IMR-90 (cell line): Measurements from ENCODE around the gene CSRNP3. TPM values are rescaled to one million over a fixed set of nuclear protein-coding genes. Genes with fewer than 3 reads are reported as not detected.

Experiments used
- ATAC-seq: fragments of 200-7000 bp; cut with Tn5 transposase; 2 replicates; pipeline ENCODE4 v1.9.1; 2020; ENCODE audit warnings: low read depth, mild to moderate bottlenecking, moderate library complexity
- BruUV-seq: library from RNA; stranded (reverse); fragments of 400-500 nt; replicated peaks from 2 replicates; lab custom pipeline; 2021; lab: Mats Ljungman, UMichigan
- CTCF ChIA-PET: fragments of 300-600 bp; formaldehyde crosslinking; extraction: SDS; loops from one replicate; lab custom pipeline; 2021; ENCODE audit warnings: antibody characterized with exemption; lab: Yijun Ruan, JAX
- POLR2A ChIA-PET: fragments of 300-600 bp; sonication (Branson Sonifier 250); formaldehyde crosslinking; loops from one replicate; lab custom pipeline; 2022; ENCODE audit warnings: antibody characterized with exemption; ENCODE audit not compliant: unreplicated experiment; lab: Charles Lee
- DNase-seq: peaks from one replicate; pipeline ENCODE4 v3.0.0; 2013
- H2AFZ ChIP-seq: replicated peaks from 2 replicates; pipeline ENCODE3; 2013; ENCODE audit warnings: low read length, mild to moderate bottlenecking; ENCODE audit not compliant: poor library complexity
- H2AK5ac ChIP-seq: 2 replicates; pipeline ENCODE4 v1.6.1; 2013; ENCODE audit warnings: low read depth, low read length, inconsistent platforms
- H2AK9ac ChIP-seq: replicated peaks from 2 replicates; pipeline ENCODE3; 2013; ENCODE audit warnings: mild to moderate bottlenecking, low read depth, low read length, moderate library complexity; ENCODE audit not compliant: poor library complexity
- H2BK120ac ChIP-seq: 2 replicates; pipeline ENCODE4 v1.6.1; 2013; ENCODE audit warnings: low read depth, low read length, inconsistent platforms
- H2BK15ac ChIP-seq: 3 replicates; pipeline ENCODE4 v1.6.1; 2013; ENCODE audit warnings: low read depth, low read length, inconsistent platforms
- H2BK20ac ChIP-seq: 2 replicates; pipeline ENCODE4 v1.6.1; 2013; ENCODE audit warnings: low read depth, mild to moderate bottlenecking, inconsistent platforms, low read length, moderate library complexity
- H2BK5ac ChIP-seq: 2 replicates; pipeline ENCODE4 v1.6.1; 2013; ENCODE audit warnings: mild to moderate bottlenecking, low read depth, low read length, inconsistent platforms; ENCODE audit not compliant: poor library complexity, severe bottlenecking
- H3K14ac ChIP-seq: replicated peaks from 2 replicates; pipeline ENCODE4 v1.6.1; 2013; ENCODE audit warnings: low read depth, low read length, inconsistent platforms
- H3K18ac ChIP-seq: 2 replicates; pipeline ENCODE4 v1.6.1; 2013; ENCODE audit warnings: low read depth, low read length, control low read depth
- H3K23ac ChIP-seq: 2 replicates; pipeline ENCODE4 v1.6.1; 2013; ENCODE audit warnings: low read depth, low read length, inconsistent platforms
- H3K27ac ChIP-seq: 2 replicates; pipeline ENCODE4 v1.5.1; 2013; ENCODE audit warnings: mild to moderate bottlenecking, control low read depth, low read length; ENCODE audit not compliant: insufficient read depth
- H3K27me3 ChIP-seq: 2 replicates; pipeline ENCODE4 v1.6.1; 2013; ENCODE audit warnings: low read length; ENCODE audit not compliant: control insufficient read depth, insufficient read depth
- H3K36me3 ChIP-seq: 2 replicates; pipeline ENCODE4 v1.6.1; 2013; ENCODE audit warnings: low read length, mixed read lengths; ENCODE audit not compliant: control insufficient read depth, insufficient read depth
- H3K4ac ChIP-seq: 2 replicates; pipeline ENCODE4 v1.6.1; 2013; ENCODE audit warnings: low read depth, low read length, inconsistent platforms
- H3K4me1 ChIP-seq: 2 replicates; pipeline ENCODE4 v1.6.1; 2013; ENCODE audit warnings: low read length, mixed read lengths; ENCODE audit not compliant: control insufficient read depth, insufficient read depth
- H3K4me2 ChIP-seq: 2 replicates; pipeline ENCODE4 v1.6.1; 2013; ENCODE audit warnings: low read depth, mild to moderate bottlenecking, control low read depth, low read length, moderate library complexity
- H3K4me3 ChIP-seq: 2 replicates; pipeline ENCODE4 v1.5.1; 2013; ENCODE audit warnings: low read depth, mild to moderate bottlenecking, control low read depth, low read length, moderate library complexity; ENCODE audit not compliant: insufficient read depth
- H3K56ac ChIP-seq: 2 replicates; pipeline ENCODE4 v1.6.1; 2013; ENCODE audit warnings: low read length, inconsistent platforms; ENCODE audit not compliant: insufficient read depth; ENCODE audit errors: extremely low read depth
- H3K79me1 ChIP-seq, 2 experiments: 2 replicates each; pipeline ENCODE4 v1.6.1; 2013; ENCODE audit warnings: low read length in 2 of 2, inconsistent platforms in 1 of 2, low read depth in 1 of 2
- H3K9ac ChIP-seq: 2 replicates; pipeline ENCODE4 v1.6.1; 2013; ENCODE audit warnings: low read depth, low read length, control low read depth
- H3K9me1 ChIP-seq: 2 replicates; pipeline ENCODE4 v1.6.1; 2013; ENCODE audit warnings: low read length, inconsistent platforms; ENCODE audit not compliant: insufficient read depth
- H3K9me3 ChIP-seq: 2 replicates; pipeline ENCODE4 v1.6.1; 2013; ENCODE audit warnings: low read length; ENCODE audit not compliant: control insufficient read depth, insufficient read depth
- H4K20me1 ChIP-seq: 2 replicates; pipeline ENCODE4 v1.6.1; 2013; ENCODE audit warnings: low read length, inconsistent platforms; ENCODE audit not compliant: insufficient read depth
- H4K5ac ChIP-seq: 2 replicates; pipeline ENCODE4 v1.6.1; 2013; ENCODE audit warnings: mild to moderate bottlenecking, low read depth, low read length, control low read depth
- H4K8ac ChIP-seq, 2 experiments: 2 replicates each; pipeline ENCODE4 v1.6.1; 2013; ENCODE audit warnings: low read depth in 2 of 2, low read length in 2 of 2, control low read depth in 1 of 2, inconsistent platforms in 1 of 2
- H4K91ac ChIP-seq: 2 replicates; pipeline ENCODE4 v1.6.1; 2013; ENCODE audit warnings: low read depth, low read length, inconsistent platforms; ENCODE audit not compliant: insufficient read depth
- BHLHE40 ChIP-seq: fragments of 150-350 bp; IDR thresholded peaks from 2 replicates; pipeline ENCODE4 v1.6.1; 2016; ENCODE audit warnings: mild to moderate bottlenecking, low read depth, low read length
- CEBPB ChIP-seq: IDR thresholded peaks from 2 replicates; pipeline ENCODE4 v1.6.1; 2012; ENCODE audit warnings: low read depth, low read length, improper control_type of control experiment
- CHD1 ChIP-seq: IDR thresholded peaks from 2 replicates; pipeline ENCODE4 v1.6.1; 2012; ENCODE audit warnings: low read depth, low read length, improper control_type of control experiment
- CTCF ChIP-seq: conservative IDR thresholded peaks from 2 replicates; pipeline ENCODE4 v1.5.1; 2012; ENCODE audit warnings: mild to moderate bottlenecking, low read depth, low read length, improper control_type of control experiment
- ELK1 ChIP-seq: fragments of 150-350 bp; IDR thresholded peaks from 2 replicates; pipeline ENCODE4 v1.6.1; 2016; ENCODE audit warnings: low read depth, mild to moderate bottlenecking, low read length, moderate library complexity, borderline replicate concordance
- FOS ChIP-seq: fragments of 150-350 bp; IDR thresholded peaks from 2 replicates; pipeline ENCODE4 v1.6.1; 2016; ENCODE audit warnings: low read depth, low read length
- MAZ ChIP-seq: IDR thresholded peaks from 2 replicates; pipeline ENCODE4 v1.6.1; 2012; ENCODE audit warnings: low read depth, mild to moderate bottlenecking, low read length, improper control_type of control experiment, moderate library complexity, borderline replicate concordance
- MXI1 ChIP-seq: IDR thresholded peaks from 2 replicates; pipeline ENCODE4 v1.6.1; 2012; ENCODE audit warnings: low read depth, mild to moderate bottlenecking, low read length, moderate library complexity, borderline replicate concordance
- NFE2L2 ChIP-seq: fragments of 150-350 bp; IDR thresholded peaks from 2 replicates; pipeline ENCODE4 v1.6.1; 2016; ENCODE audit warnings: low read depth, mild to moderate bottlenecking, low read length
- RFX5 ChIP-seq: IDR thresholded peaks from 2 replicates; pipeline ENCODE4 v1.8.0; 2012; ENCODE audit warnings: low read depth, mild to moderate bottlenecking, low read length, moderate library complexity
- SMC3 ChIP-seq: fragments of 150-350 bp; IDR thresholded peaks from 2 replicates; pipeline ENCODE4 v1.6.1; 2016; ENCODE audit warnings: low read depth, mild to moderate bottlenecking, antibody characterized with exemption, low read length, moderate library complexity
- USF2 ChIP-seq: fragments of 150-350 bp; IDR thresholded peaks from 2 replicates; pipeline ENCODE4 v1.6.1; 2017; ENCODE audit warnings: mild to moderate bottlenecking, antibody characterized with exemption, low read length, low read depth
- dilution Hi-C: fragments of 300-500 bp; cut with HindIII; formaldehyde crosslinking; loops from one replicate; pipeline ENCODE4 v1.14.3; 2018; ENCODE audit warnings: low sequenced_read_pairs; ENCODE audit not compliant: unreplicated experiment
- in situ Hi-C: fragments of 300-500 bp; cut with MboI; formaldehyde crosslinking; loops from 3 replicates; pipeline ENCODE4 v1.14.3; 2019; ENCODE audit warnings: low sequenced_read_pairs, inconsistent platforms, mixed read lengths
- intact Hi-C: fragments of 100-400 bp; cut with micrococcal nuclease; formaldehyde crosslinking; loops from 2 replicates; pipeline ENCODE4 v1.10.0; 2022
- polyA plus RNA-seq, 3 experiments: library from polyadenylated mRNA; depleted of rRNA; stranded (reverse); fragments of >200 nt; gene quantifications; 2 replicates each; pipeline ENCODE4 v1.2.3, GENCODE V29; 2012; ENCODE audit warnings: low replicate concordance in 1 of 3
- total RNA-seq: library from RNA; depleted of rRNA; stranded (reverse); fragments of >200 nt; gene quantifications from 2 replicates; pipeline ENCODE4 v1.2.3, GENCODE V29; 2012

CSRNP3 gene
- total and polyA plus RNA-seq, 2 of the 4 experiments (the other 2 are of a cell fraction), result 0.21 to 0.72 TPM

- ChIA-PET POLR2A (interaction anchor here (1.0 kb wide), 1 partner anchor 20 kb away, joined by 4 read pairs; no protein-coding TSS in a partner anchor), CTCF (no interaction called here)
- no peak overlapping the region for H4K5ac ChIP-seq
Measured at GRCh38 chr2:165720511-165720910, 251.0 kb downstream of the CSRNP3 start.

More at GRCh38 chr2:165720511-165720910, 251.0 kb downstream of the CSRNP3 start:
- Histone ChIP-seq H4K20me1 (no peaks in the 10 kb centered on the region), H4K91ac (no peak overlapping the region), H3K4ac (no peak overlapping the region), H3K27ac (no peak overlapping the region), H3K14ac (0 out of 2 replicates have a peak overlapping the region, but pooled peaks have one; percentile 10), H2AFZ (no peak overlapping the region), H2AK5ac (no peak overlapping the region), H3K4me3 (no peak overlapping the region), H2BK5ac (peak overlapping the region; percentile 31), H3K4me1 (peaks cover 3% of the 10 kb centered on the region; the same call in 1 of the 2 replicates), H3K79me1 (no peaks in the 10 kb centered on the region), H2BK20ac (no peak overlapping the region), H2AK9ac (no peak overlapping the region), H3K4me2 (peak overlapping the region; percentile 2; the same call in 1 of the 2 replicates), H2BK120ac (peak overlapping the region; percentile 21; the same call in 1 of the 2 replicates), H3K27me3 (no peaks in the 10 kb centered on the region), H3K9me3 (no peaks in the 10 kb centered on the region), H3K18ac (no peak overlapping the region), H4K8ac (no peak overlapping the region), H3K9me1 (peaks cover 5% of the 10 kb centered on the region; the same call in 1 of the 2 replicates), H3K23ac (no peak overlapping the region), H2BK15ac (no peak overlapping the region), H3K9ac (no peak overlapping the region), H3K56ac (no peak overlapping the region), H3K36me3 (no peaks in the 10 kb centered on the region)
- in situ Hi-C loops, result no loop called here
- dilution Hi-C loops, result no loop called here
- ATAC-seq, result peak; percentile 63
- no TSS peak for BruUV-seq
- DNase-seq, result peak; percentile 75
- intact Hi-C loops, result no loop called here
- no peak for TF ChIP-seq CTCF
- TF ChIP-seq SMC3, result no peak
- TF ChIP-seq ELK1, result no peak
- no peak for TF ChIP-seq CEBPB
- no peak for TF ChIP-seq FOS
- TF ChIP-seq RFX5, result no peak
- TF ChIP-seq MXI1, result no peak
- no peak for TF ChIP-seq BHLHE40
- TF ChIP-seq USF2, result no peak
- no peak for TF ChIP-seq CHD1
- TF ChIP-seq MAZ, result no peak
- no peak for TF ChIP-seq NFE2L2
